Left ventricle myocardium superior (tissue), 1 donor: ENCODE data around the gene ALS2. TPM values are rescaled to one million over a fixed set of nuclear protein-coding genes. Genes with fewer than 3 reads are reported as not detected.
"Not testable (repeated sequence)": the region's sequence is repeated elsewhere in the genome, so short reads cannot be mapped to it uniquely, and the experiment has no call there.

Experiments used
- ATAC-seq: fragments of 200-7000 bp; cut with Tn5 transposase; one replicate; pipeline ENCODE4 v1.9.1; 2020; ENCODE audit warnings: mild to moderate bottlenecking, moderate library complexity
- DNase-seq: peaks from one replicate; pipeline ENCODE4 v3.0.0-alpha.2; 2020
- intact Hi-C: fragments of 100-400 bp; cut with micrococcal nuclease; formaldehyde crosslinking; loops from one replicate; pipeline ENCODE4 v1.11.0; 2022
- total RNA-seq: library from RNA; stranded (reverse); fragmentation: NEBNext Ultra II Directional; extraction: Animal tissue kit (Norgen Biotek cat#: 25700); gene quantifications from one replicate; pipeline ENCODE4 v1.2.1, GENCODE V29; 2021
- donor health status: DM: no; HTN: yes; CAD: no; lungs with severe emphysema.

The ALS2 gene
- total RNA-seq, 1 donor from 2014 or later = 35.6 TPM

- intact Hi-C loops = no loop called here
- no peak for DNase-seq
- ATAC-seq = no peak
Observed at GRCh38 chr2:201701646-201702045, 79.1 kb downstream of the ALS2 start.

- no peak for ATAC-seq
- intact Hi-C loops = no loop called here
Observed at GRCh38 chr2:201699416-201699815, 81.3 kb downstream of the ALS2 start.

DNA sequence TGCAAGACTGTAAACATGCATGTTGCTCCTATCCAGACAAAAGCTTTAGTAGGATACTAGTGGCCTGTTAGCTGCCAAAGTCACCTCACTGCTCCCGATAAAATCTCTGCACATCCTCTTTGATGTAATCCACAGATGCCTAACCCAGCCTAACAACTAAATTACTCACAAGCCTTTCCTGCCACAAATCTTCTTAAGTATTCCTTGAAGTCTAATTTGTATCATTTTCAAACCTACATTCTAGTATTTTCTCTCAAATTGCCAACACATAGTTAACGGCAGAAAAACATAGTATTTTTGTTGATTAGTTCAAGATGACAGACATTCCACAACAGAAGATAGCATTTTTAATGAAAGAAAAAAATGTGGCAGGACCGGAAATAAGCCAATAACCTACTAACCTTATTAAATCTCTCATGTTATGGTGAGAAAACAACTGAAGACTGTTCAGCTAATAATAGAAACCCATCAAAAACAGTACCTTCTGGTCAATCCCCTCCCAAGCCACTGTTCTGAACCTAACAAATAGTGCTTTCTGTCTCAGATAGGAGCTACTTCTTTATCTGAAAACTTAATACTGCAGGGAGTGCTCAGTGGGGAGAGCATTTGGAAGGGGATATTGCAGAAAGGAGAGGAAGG lies 82.0 kb downstream of the ALS2 start, which contains the start of gene MPP4:
TSS of gene MPP4 (minus strand) at position 57 of the 639 bp plus-strand sequence. CDS start 4,690 bp downstream, outside the sequence.
- DNase-seq (no peak), ATAC-seq (no peak)
- intact Hi-C loops = no loop called here

More at GRCh38 chr2:201699416-201699815, 81.3 kb downstream of the ALS2 start:
- DNase-seq = no peak

GRCh38 chr2:201697899-201698298 lies 82.8 kb downstream of the ALS2 start:
- ATAC-seq (no peak), DNase-seq (no peak)
- intact Hi-C loops = no loop called here

DNA sequence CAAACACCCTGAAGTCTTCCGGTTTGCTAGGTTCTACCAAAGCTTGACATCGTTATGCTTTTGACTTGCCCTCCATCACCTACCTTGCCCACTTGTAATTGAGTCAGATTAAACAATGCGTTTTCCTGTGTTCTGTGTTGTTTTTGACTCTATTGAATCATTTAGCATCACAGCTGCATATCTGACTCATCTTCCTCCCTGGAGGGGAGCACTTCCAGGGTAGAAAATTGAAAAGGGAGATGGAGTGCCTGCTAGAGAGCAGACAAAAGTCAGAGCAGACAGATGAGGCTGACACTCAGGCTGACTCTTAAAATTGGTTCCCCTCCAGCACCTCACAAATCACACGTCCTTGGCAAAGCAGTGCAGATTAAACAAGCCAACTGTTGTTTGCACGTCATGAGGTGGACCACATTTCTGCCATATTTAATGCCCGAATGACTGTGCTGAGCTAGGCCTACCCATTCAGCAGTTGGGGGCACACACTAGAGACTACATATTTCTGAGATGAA lies 84.5 kb downstream of the ALS2 start:
- intact Hi-C loops = no loop called here
- ATAC-seq (peak; percentile 58), DNase-seq (no peak)

- ATAC-seq (no peak), DNase-seq (no peak)
- intact Hi-C loops = no loop called here
Observed at GRCh38 chr2:201685156-201685555, 95.6 kb downstream of the ALS2 start.

GRCh38 chr2:201680743-201681142 lies 100.0 kb downstream of the ALS2 start:
- DNase-seq (no peak), ATAC-seq (no peak)
- intact Hi-C loops = no loop called here

DNA sequence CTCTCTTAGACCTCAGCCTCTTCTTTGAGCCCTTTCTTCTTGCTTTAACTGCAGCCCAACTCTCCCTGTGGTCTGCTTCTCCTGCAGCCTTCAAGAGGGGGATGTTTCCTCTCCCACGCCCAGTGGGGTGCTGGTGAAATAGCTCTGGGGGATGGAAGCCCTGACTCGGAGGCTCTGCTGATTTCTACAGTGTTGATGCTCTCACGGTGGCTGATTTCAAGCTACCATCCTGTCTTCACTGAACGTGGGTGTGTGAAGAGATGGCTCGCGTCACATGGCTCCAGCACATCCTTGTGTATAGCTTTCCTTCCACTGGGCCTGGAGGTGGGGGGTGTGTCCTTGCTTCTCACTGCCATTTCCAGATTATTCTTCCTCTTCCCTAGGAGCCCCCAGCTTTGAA lies 102.3 kb downstream of the ALS2 start:
- no peak for ATAC-seq
- intact Hi-C loops = no loop called here

DNA sequence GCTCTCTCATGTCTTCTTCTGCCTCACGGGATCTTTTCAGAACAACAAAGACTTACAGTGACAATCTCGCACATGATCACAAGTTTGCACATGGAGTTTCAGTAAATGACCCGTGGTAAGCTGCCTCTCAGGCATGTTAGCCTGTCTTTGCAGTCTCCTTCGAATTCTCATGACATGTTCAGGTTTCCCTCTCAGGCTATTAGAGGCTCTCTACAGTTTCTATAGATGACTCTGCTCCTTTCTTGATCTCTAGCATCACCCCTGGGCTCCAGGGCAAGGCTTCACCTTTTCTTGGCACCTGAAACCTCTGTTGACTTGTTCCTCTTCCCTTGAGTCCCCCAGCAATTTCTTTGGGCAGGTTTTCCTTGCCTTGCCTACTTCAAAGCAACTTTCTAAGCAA lies 105.3 kb downstream of the ALS2 start:
- intact Hi-C loops = no loop called here
- no peak for ATAC-seq
- DNase-seq = no peak

More for the DNA sequence above, 102.3 kb downstream of the ALS2 start:
- DNase-seq = no peak

DNA sequence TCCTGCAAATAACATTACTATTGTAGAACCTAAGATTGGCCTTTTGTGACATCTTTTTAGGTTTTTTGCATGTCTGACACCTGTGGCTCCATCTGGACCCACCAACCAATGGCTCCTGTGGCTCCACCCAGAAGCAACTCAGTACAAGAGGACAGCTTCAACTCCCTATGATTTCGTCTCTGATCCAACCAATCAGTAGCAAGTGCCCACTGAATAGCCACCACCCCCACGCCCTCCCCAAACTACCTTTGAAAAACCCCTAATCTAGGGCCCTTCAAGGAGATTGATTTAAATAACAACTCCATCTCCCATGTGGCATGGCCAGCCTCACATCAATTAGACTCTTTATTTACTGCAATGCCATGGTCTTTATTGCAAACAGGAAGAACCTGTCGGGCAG lies 105.9 kb downstream of the ALS2 start:
- ATAC-seq = no peak
- intact Hi-C loops = no loop called here
- DNase-seq = no peak

DNA sequence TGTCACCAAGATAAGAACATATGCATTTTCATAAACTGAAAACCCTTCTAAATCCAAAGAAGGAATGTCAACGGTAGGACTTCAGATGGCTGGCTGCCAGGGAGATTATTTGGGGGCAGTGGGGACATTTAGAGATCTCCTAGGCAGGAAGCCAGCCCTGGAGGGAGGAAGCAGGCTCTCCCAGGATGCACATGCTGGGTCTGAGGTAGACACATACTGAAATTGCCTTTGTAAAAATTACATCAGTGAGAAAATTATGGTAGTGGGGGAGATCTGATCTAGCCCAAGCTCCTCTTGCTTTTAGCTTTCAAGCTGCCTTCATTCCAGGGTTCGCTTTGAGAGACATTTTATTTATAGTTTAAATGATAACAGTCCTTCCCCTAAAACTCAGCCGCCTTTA lies 106.4 kb downstream of the ALS2 start:
- DNase-seq = no peak
- intact Hi-C loops = no loop called here
- no peak for ATAC-seq

GRCh38 chr2:201673546-201673945 lies 107.2 kb downstream of the ALS2 start:
- intact Hi-C loops = no loop called here
- DNase-seq (no peak), ATAC-seq (no peak)

GRCh38 chr2:201671205-201671604 lies 109.5 kb downstream of the ALS2 start:
- intact Hi-C loops, DNase-seq: not testable (repeated sequence)

GRCh38 chr2:201669865-201670264 lies 110.9 kb downstream of the ALS2 start:
- no peak for ATAC-seq

More at GRCh38 chr2:201671205-201671604, 109.5 kb downstream of the ALS2 start:
- not testable (repeated sequence) for ATAC-seq

GRCh38 chr2:201668402-201668910 lies 112.3 kb downstream of the ALS2 start:
- no peak for DNase-seq
- ATAC-seq = no peak
- intact Hi-C loops = no loop called here

More at GRCh38 chr2:201669865-201670264, 110.9 kb downstream of the ALS2 start:
- no peak for DNase-seq
- intact Hi-C loops = no loop called here

DNA sequence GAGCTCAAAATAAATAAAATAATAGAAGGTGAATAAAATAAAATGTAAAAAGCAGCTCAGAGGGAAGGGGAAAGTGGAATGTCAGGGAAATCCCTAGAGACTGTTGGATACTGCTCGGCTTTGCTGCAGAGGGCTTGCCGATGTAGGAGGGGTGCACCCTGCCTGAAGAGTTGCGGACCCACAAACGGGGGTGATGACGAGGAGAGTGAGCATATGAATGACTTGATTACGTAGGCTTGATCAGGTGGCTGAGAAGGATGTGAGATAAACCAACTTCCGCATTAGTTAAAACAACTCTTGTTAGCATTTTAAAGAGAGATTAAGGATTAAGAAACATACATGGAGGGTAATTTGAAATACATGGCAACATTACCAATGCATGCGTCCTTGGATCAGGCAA lies 116.4 kb downstream of the ALS2 start:
- intact Hi-C loops = no loop called here
- no peak for DNase-seq
- no peak for ATAC-seq

DNA sequence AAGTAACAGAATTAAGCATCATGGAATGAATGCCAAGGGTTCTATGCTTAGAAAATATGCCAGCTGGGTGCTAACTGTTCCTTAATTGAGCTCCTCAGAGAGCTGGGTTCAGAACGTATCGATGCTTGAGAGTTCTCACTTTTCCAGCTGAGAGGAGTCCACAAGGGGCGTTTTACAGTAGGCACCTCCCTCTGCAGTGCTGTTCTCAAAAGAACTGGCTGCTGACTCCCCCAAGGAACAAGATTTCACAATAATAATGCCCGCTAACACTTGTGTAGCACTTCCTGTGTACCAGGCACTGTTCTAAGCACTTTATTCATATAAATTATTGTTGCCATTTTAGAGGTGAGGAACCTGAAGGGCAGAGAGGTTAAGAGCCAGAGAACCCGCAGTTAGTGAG lies 119.4 kb downstream of the ALS2 start:
- no peak for ATAC-seq
- no peak for DNase-seq
- intact Hi-C loops = no loop called here

DNA sequence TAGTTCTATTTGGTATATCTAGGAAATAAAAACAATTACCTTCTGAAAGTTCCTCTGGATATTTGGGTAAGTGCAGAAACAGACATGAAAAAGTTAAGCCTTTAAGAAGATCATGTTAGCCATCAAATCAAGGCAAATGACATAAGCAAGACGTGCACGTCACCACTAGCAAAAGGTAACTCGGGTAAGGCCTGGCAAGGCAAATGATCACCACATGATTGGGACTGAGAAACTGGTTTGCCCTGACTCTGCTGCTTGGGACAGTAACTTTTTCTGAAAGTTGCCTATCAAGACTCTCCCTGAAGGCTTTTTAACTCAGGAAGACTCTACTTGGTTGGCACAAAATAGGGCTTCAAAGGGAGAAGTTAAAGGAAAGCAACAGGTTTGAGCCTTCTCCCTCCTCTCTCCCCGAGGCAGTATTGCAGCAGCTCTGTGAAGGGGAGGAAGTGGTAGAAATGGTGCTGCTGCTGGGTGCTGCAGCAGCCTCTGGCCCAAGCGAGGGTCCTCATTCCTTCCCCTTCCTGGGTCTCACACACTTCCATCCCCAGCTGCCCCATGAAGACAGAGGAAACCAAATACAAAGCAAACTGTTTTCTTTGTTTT lies 120.3 kb downstream of the ALS2 start:
- ATAC-seq (no peak), DNase-seq (no peak)
- intact Hi-C loops = no loop called here

DNA sequence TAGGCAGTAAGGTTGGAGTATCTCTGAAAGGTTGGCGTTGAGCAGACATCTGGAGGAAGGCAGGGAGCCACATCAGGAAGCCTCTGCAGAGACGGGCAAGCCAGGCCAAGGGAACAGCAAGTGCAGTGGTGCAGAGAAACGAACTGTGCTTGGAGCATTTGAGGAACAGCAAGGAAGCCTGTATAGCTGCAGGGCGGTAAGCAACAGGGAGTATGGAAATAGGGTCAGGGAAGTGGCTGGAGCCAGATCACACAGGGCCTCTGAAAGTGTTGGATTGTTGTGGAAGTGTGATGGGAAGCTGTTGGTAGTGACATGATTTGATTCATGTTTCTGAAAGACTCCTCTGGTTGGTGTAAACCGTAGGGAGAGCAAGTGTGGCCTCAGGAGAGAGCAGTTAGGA lies 124.0 kb downstream of the ALS2 start:
- intact Hi-C loops = no loop called here
- no peak for ATAC-seq
- DNase-seq = no peak

DNA sequence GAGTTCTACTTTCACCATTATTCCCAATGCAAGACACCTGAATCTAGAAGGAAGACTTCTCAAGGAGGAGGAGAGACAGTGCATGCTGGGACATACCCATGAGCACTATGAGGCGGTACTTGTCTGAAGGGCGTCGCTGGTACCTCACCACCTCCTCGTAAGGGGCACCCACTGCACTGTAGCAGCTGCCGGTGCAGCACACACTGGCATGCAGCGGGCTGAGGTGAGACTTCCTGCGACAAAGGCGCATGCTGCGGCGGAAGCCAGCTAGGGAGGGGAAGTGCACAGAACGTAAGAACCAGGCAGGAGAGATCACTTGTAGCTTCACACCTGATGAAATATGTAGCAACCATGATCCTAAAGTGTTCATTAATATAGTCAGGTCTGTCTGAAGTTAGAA lies 124.6 kb downstream of the ALS2 start:
- DNase-seq = no peak
- ATAC-seq = no peak
- intact Hi-C loops = no loop called here
